DMS153 treated with DMSO at 0.1 percent for 48 hours (cell line): ENCODE measurements around the gene CYP46A1.

Experiments used
- DNase-seq: peaks from one replicate; lab custom pipeline; 2025; ENCODE audit not compliant: unreplicated experiment; lab: John Stamatoyannopoulos, UW

CYP46A1 gene

GRCh38 chr14:99728231-99728920 lies 44.3 kb downstream of the CYP46A1 start:
- DNase-seq: no peak

GRCh38 chr14:99728981-99729451 lies 44.9 kb downstream of the CYP46A1 start:
- no peak for DNase-seq

- DNase-seq: no peak
Observed at GRCh38 chr14:99729991-99730875, 46.1 kb downstream of the CYP46A1 start.

- DNase-seq: no peak
Observed at GRCh38 chr14:99730876-99731546, 46.9 kb downstream of the CYP46A1 start.

GRCh38 chr14:99731547-99732435 lies 47.7 kb downstream of the CYP46A1 start:
- DNase-seq: no peak

- no peak for DNase-seq
Observed at GRCh38 chr14:99732436-99733210, 48.5 kb downstream of the CYP46A1 start.

- DNase-seq: no peak
Observed at GRCh38 chr14:99733211-99733539, 49.1 kb downstream of the CYP46A1 start.

- no peak for DNase-seq
Observed at GRCh38 chr14:99733540-99734405, 49.7 kb downstream of the CYP46A1 start.

- no peak for DNase-seq
Observed at GRCh38 chr14:99734406-99735051, 50.4 kb downstream of the CYP46A1 start.

GRCh38 chr14:99735189-99736135 lies 51.4 kb downstream of the CYP46A1 start:
- no peak for DNase-seq

- no peak for DNase-seq
Observed at GRCh38 chr14:99736603-99737371, 52.7 kb downstream of the CYP46A1 start.

- DNase-seq: no peak
Observed at GRCh38 chr14:99737451-99737951, 53.4 kb downstream of the CYP46A1 start.

GRCh38 chr14:99737956-99738667 lies 54.0 kb downstream of the CYP46A1 start:
- DNase-seq: no peak

- no peak for DNase-seq
Observed at GRCh38 chr14:99740411-99740810, 56.3 kb downstream of the CYP46A1 start.

- DNase-seq: no peak
Observed at GRCh38 chr14:99741227-99741976, 57.3 kb downstream of the CYP46A1 start.
